Adrenal gland (tissue), 5 donors: ENCODE results near the gene ARAP3.

Experiments
- POLR2A ChIP-seq, 2 donors: fragments of 450-650 bp; IDR thresholded peaks; one replicate each; pipeline ENCODE4 v1.6.1; 2017; ENCODE audit warnings: antibody characterized with exemption in 2 of 2, mild to moderate bottlenecking in 2 of 2, moderate library complexity in 1 of 2
- TF ChIP-seq, protein P1 (sequence below), 6 experiments: fragments of 450-650 bp in 4 of 6; fragments of 200-600 bp in 2 of 6; sonication (generic) in 1 of 6; IDR thresholded peaks; 1 replicate in 5 of 6; 2 replicates in 1 of 6; pipeline versions ENCODE4 v1.5.1 to v1.8.0; 2016 to 2021; ENCODE audit warnings: antibody characterized with exemption in 6 of 6, mild to moderate bottlenecking in 2 of 6, moderate library complexity in 1 of 6
- donor health status: DM: no; HTN: no; CAD: no.

DNA sequence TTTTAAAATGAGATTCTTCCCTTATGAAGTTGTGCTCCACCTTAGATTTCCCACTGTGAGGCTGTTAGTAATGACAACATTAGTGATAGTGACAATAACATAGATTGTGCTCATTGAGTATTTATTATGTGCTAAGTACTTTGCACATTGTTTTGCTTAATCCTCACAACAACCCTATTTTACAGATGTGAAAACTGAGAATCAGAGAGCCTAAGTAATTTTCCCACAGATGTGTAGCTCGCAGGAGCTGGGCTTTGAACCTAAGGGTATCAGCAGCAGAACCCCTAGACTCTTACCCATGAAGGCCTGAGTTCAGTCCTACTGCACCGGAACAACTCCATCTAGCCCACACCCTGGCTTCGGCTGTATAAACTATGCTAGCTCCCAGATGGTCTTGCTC, 15.6 kb upstream of the ARAP3 start:
- TF ChIP-seq, protein P1, sequence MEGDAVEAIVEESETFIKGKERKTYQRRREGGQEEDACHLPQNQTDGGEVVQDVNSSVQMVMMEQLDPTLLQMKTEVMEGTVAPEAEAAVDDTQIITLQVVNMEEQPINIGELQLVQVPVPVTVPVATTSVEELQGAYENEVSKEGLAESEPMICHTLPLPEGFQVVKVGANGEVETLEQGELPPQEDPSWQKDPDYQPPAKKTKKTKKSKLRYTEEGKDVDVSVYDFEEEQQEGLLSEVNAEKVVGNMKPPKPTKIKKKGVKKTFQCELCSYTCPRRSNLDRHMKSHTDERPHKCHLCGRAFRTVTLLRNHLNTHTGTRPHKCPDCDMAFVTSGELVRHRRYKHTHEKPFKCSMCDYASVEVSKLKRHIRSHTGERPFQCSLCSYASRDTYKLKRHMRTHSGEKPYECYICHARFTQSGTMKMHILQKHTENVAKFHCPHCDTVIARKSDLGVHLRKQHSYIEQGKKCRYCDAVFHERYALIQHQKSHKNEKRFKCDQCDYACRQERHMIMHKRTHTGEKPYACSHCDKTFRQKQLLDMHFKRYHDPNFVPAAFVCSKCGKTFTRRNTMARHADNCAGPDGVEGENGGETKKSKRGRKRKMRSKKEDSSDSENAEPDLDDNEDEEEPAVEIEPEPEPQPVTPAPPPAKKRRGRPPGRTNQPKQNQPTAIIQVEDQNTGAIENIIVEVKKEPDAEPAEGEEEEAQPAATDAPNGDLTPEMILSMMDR (IDR thresholded peaks at IDR 0.05): no peak
- TF ChIP-seq POLR2A (IDR thresholded peaks at IDR 0.05): no peak
